Activated CD4-positive, alpha-beta T cell treated with anti-CD3 and anti-CD28 coated beads for 36 hours (primary cell): Measurements from ENCODE around the gene NCOA7. TPM values are rescaled to one million over a fixed set of nuclear protein-coding genes. Genes with fewer than 3 reads are reported as not detected.

ENCODE experiments used
- ATAC-seq: fragments of 200-7000 bp; cut with Tn5 transposase; one replicate; pipeline ENCODE4 v1.10.0; 2021; ENCODE audit warnings: mild to moderate bottlenecking, moderate library complexity
- CTCF ChIA-PET: fragments of 350-600 bp; sonication (Branson Sonifier 250); formaldehyde crosslinking; loops from one replicate; lab custom pipeline; 2021; ENCODE audit warnings: antibody characterized with exemption; lab: Charles Lee
- POLR2A ChIA-PET: fragments of 350-600 bp; sonication (Branson Sonifier 250); formaldehyde crosslinking; loops from one replicate; lab custom pipeline; 2021; ENCODE audit warnings: antibody characterized with exemption, inconsistent platforms; lab: Charles Lee
- DNase-seq: peaks from one replicate; pipeline ENCODE4 v3.0.0-alpha.2; 2020
- H3K27ac Mint-ChIP-seq: one replicate; pipeline ENCODE4 v1.8.0; 2021; ENCODE audit warnings: mixed read lengths
- H3K27me3 Mint-ChIP-seq: one replicate; pipeline ENCODE4 v1.8.0; 2021; ENCODE audit warnings: mixed read lengths
- H3K36me3 Mint-ChIP-seq: one replicate; pipeline ENCODE4 v1.8.0; 2021; ENCODE audit warnings: low read depth, mixed read lengths
- H3K4me1 Mint-ChIP-seq: one replicate; pipeline ENCODE4 v1.8.0; 2021; ENCODE audit warnings: mixed read lengths
- H3K4me3 Mint-ChIP-seq: one replicate; pipeline ENCODE4 v1.8.0; 2021; ENCODE audit warnings: mild to moderate bottlenecking, moderate library complexity, mixed read lengths
- H3K9me3 Mint-ChIP-seq: one replicate; pipeline ENCODE4 v1.8.0; 2021; ENCODE audit warnings: low read depth, mixed read lengths
- intact Hi-C, 2 experiments: fragments of 100-400 bp; cut with DNase I in 1 of 2; cut with micrococcal nuclease in 1 of 2; formaldehyde crosslinking; loops; one replicate each; pipeline versions ENCODE4 v1.14.2 to v1.15.1; 2022 to 2024; cut with DNase I, micrococcal nuclease
- total RNA-seq, 2 experiments: library from RNA; stranded (reverse); gene quantifications; one replicate each; pipeline ENCODE4 v1.2.3, GENCODE V29; 2021

Gene NCOA7
- total RNA-seq, 2 experiments from 2014 or later: 54.3 to 67.4 TPM

- H3K27ac Mint-ChIP-seq: no peak overlapping the region
- ATAC-seq (no peak), DNase-seq (no peak)
- H3K4me1 Mint-ChIP-seq: peaks cover 12% of the 10 kb centered on the region
- POLR2A ChIA-PET: no interaction called here
- no peak overlapping the region for H3K4me3 Mint-ChIP-seq
- CTCF ChIA-PET: interaction anchor here (0.9 to 4.9 kb wide), 9 partner anchors 9 to 447 kb away, joined by 3 to 66 read pairs (median 4); partner anchors contain the start of gene NCOA7
- intact Hi-C loops: loop anchor here (1.0 to 10.0 kb wide), 3 partner anchors 239 to 443 kb away; no protein-coding TSS in a partner anchor
- peaks cover 35% of the 10 kb centered on the region for H3K27me3 Mint-ChIP-seq
- H3K36me3 Mint-ChIP-seq: no peaks in the 10 kb centered on the region
- H3K9me3 Mint-ChIP-seq: no peaks in the 10 kb centered on the region
These were observed 36.9 kb upstream of the NCOA7 start for GRCh38 chr6:125753937-125754259.

- ChIA-PET POLR2A (no interaction called here), CTCF (interaction anchor here (0.5 to 4.9 kb wide), 4 partner anchors 11 to 489 kb away, joined by 3 to 66 read pairs (median 18); no protein-coding TSS in a partner anchor)
- H3K4me3 Mint-ChIP-seq: no peak overlapping the region
- no peaks in the 10 kb centered on the region for H3K36me3 Mint-ChIP-seq
- peaks cover 11% of the 10 kb centered on the region for H3K4me1 Mint-ChIP-seq
- H3K27ac Mint-ChIP-seq: no peak overlapping the region
- no peak for DNase-seq
- intact Hi-C loops: loop anchor here (5.0 to 10.0 kb wide), 2 partner anchors 240 to 242 kb away; no protein-coding TSS in a partner anchor
- peaks cover 41% of the 10 kb centered on the region for H3K27me3 Mint-ChIP-seq
- no peak for ATAC-seq
- no peaks in the 10 kb centered on the region for H3K9me3 Mint-ChIP-seq
These were observed 36.2 kb upstream of the NCOA7 start for GRCh38 chr6:125754566-125754965.

- Mint-ChIP-seq H3K4me1 (no peaks in the 10 kb centered on the region), H3K36me3 (no peaks in the 10 kb centered on the region), H3K27ac (no peak overlapping the region), H3K9me3 (no peaks in the 10 kb centered on the region), H3K27me3 (peaks cover 31% of the 10 kb centered on the region), H3K4me3 (no peak overlapping the region)
- peak; percentile 43 for DNase-seq
- intact Hi-C loops: loop anchor here in 1 of 2 experiments (10.0 kb wide), 1 partner anchor 245 kb away; no protein-coding TSS in a partner anchor
- ATAC-seq: no peak
- POLR2A ChIA-PET: no interaction called here
- CTCF ChIA-PET: interaction anchor here (0.6 to 1.6 kb wide), 10 partner anchors 8 to 574 kb away, joined by 3 to 7 read pairs (median 4); no protein-coding TSS in a partner anchor
These were observed 31.4 kb upstream of the NCOA7 start for GRCh38 chr6:125759184-125759902.

- Mint-ChIP-seq H3K27me3 (peaks cover 29% of the 10 kb centered on the region), H3K9me3 (no peaks in the 10 kb centered on the region), H3K36me3 (no peaks in the 10 kb centered on the region), H3K27ac (no peak overlapping the region), H3K4me3 (no peak overlapping the region), H3K4me1 (no peaks in the 10 kb centered on the region)
- DNase-seq (no peak), ATAC-seq (no peak)
- ChIA-PET POLR2A (no interaction called here), CTCF (interaction anchor here (0.6 to 1.6 kb wide), 6 partner anchors 8 to 445 kb away, joined by 3 to 7 read pairs (median 4); no protein-coding TSS in a partner anchor)
- intact Hi-C loops: loop anchor here in 1 of 2 experiments (10.0 kb wide), 1 partner anchor 245 kb away; no protein-coding TSS in a partner anchor
These were observed 30.8 kb upstream of the NCOA7 start for GRCh38 chr6:125759959-125760457.

- H3K36me3 Mint-ChIP-seq: no peaks in the 10 kb centered on the region
- ATAC-seq (no peak), DNase-seq (no peak)
- intact Hi-C loops: no loop called here
- POLR2A ChIA-PET: no interaction called here
- H3K4me3 Mint-ChIP-seq: no peak overlapping the region
- no peaks in the 10 kb centered on the region for H3K9me3 Mint-ChIP-seq
- no peaks in the 10 kb centered on the region for H3K4me1 Mint-ChIP-seq
- no peak overlapping the region for H3K27ac Mint-ChIP-seq
- CTCF ChIA-PET: interaction anchor here (0.8 to 5.0 kb wide), 4 partner anchors 9 to 71 kb away, joined by 4 to 34 read pairs (median 4); no protein-coding TSS in a partner anchor
- H3K27me3 Mint-ChIP-seq: peaks cover 31% of the 10 kb centered on the region
These were observed 26.6 kb upstream of the NCOA7 start for GRCh38 chr6:125764121-125764671.

- peaks cover 22% of the 10 kb centered on the region for H3K27me3 Mint-ChIP-seq
- ChIA-PET CTCF (interaction anchor here (0.7 to 5.0 kb wide), 6 partner anchors 11 to 458 kb away, joined by 3 to 34 read pairs (median 5); no protein-coding TSS in a partner anchor), POLR2A (no interaction called here)
- H3K4me1 Mint-ChIP-seq: peaks cover 2% of the 10 kb centered on the region
- no peak overlapping the region for H3K27ac Mint-ChIP-seq
- H3K4me3 Mint-ChIP-seq: no peak overlapping the region
- ATAC-seq (no peak), DNase-seq (no peak)
- no peaks in the 10 kb centered on the region for H3K9me3 Mint-ChIP-seq
- intact Hi-C loops: loop anchor here in 1 of 2 experiments (5.0 kb wide), 1 partner anchor 254 kb away; no protein-coding TSS in a partner anchor
- no peaks in the 10 kb centered on the region for H3K36me3 Mint-ChIP-seq
These were observed 24.8 kb upstream of the NCOA7 start for GRCh38 chr6:125765944-125766343.

GRCh38 chr6:125766641-125767040, 24.1 kb upstream of the NCOA7 start:
- ChIA-PET CTCF (interaction anchor here (1.1 to 5.0 kb wide), 6 partner anchors 11 to 458 kb away, joined by 3 to 34 read pairs (median 7); no protein-coding TSS in a partner anchor), POLR2A (no interaction called here)
- no peak for ATAC-seq
- H3K9me3 Mint-ChIP-seq: no peaks in the 10 kb centered on the region
- intact Hi-C loops: loop anchor here in 1 of 2 experiments (5.0 kb wide), 1 partner anchor 254 kb away; no protein-coding TSS in a partner anchor
- H3K36me3 Mint-ChIP-seq: no peaks in the 10 kb centered on the region
- H3K27ac Mint-ChIP-seq: no peak overlapping the region
- H3K27me3 Mint-ChIP-seq: peaks cover 20% of the 10 kb centered on the region
- no peak overlapping the region for H3K4me3 Mint-ChIP-seq
- H3K4me1 Mint-ChIP-seq: peaks cover 2% of the 10 kb centered on the region
- DNase-seq: no peak

GRCh38 chr6:125769147-125769783, 21.5 kb upstream of the NCOA7 start:
- H3K9me3 Mint-ChIP-seq: no peaks in the 10 kb centered on the region
- intact Hi-C loops: loop anchor here (1.0 to 5.0 kb wide), 4 partner anchors 257 to 614 kb away; no protein-coding TSS in a partner anchor
- H3K4me1 Mint-ChIP-seq: peaks cover 9% of the 10 kb centered on the region
- no peak overlapping the region for H3K4me3 Mint-ChIP-seq
- no peak overlapping the region for H3K27ac Mint-ChIP-seq
- ChIA-PET POLR2A (no interaction called here), CTCF (interaction anchor here (1.0 to 1.3 kb wide), 2 partner anchors 17 to 456 kb away, joined by 3 to 5 read pairs; no protein-coding TSS in a partner anchor)
- no peak for DNase-seq
- H3K27me3 Mint-ChIP-seq: peaks cover 12% of the 10 kb centered on the region
- no peaks in the 10 kb centered on the region for H3K36me3 Mint-ChIP-seq
- ATAC-seq: no peak

GRCh38 chr6:125773387-125774341, 17.1 kb upstream of the NCOA7 start:
- H3K27ac Mint-ChIP-seq: no peak overlapping the region
- ChIA-PET CTCF (interaction anchor here (0.6 to 1.4 kb wide), 3 partner anchors 33 to 1495 kb away, joined by 3 read pairs; partner anchors contain the start of gene HINT3), POLR2A (no interaction called here)
- H3K36me3 Mint-ChIP-seq: no peaks in the 10 kb centered on the region
- ATAC-seq (peak; percentile 82), DNase-seq (peak; percentile 35)
- no peaks in the 10 kb centered on the region for H3K27me3 Mint-ChIP-seq
- no peak overlapping the region for H3K4me3 Mint-ChIP-seq
- H3K4me1 Mint-ChIP-seq: peaks cover 14% of the 10 kb centered on the region
- no peaks in the 10 kb centered on the region for H3K9me3 Mint-ChIP-seq
- intact Hi-C loops: no loop called here
